Measurements from ENCODE around the gene ATIC.

The ATIC gene

DNA sequence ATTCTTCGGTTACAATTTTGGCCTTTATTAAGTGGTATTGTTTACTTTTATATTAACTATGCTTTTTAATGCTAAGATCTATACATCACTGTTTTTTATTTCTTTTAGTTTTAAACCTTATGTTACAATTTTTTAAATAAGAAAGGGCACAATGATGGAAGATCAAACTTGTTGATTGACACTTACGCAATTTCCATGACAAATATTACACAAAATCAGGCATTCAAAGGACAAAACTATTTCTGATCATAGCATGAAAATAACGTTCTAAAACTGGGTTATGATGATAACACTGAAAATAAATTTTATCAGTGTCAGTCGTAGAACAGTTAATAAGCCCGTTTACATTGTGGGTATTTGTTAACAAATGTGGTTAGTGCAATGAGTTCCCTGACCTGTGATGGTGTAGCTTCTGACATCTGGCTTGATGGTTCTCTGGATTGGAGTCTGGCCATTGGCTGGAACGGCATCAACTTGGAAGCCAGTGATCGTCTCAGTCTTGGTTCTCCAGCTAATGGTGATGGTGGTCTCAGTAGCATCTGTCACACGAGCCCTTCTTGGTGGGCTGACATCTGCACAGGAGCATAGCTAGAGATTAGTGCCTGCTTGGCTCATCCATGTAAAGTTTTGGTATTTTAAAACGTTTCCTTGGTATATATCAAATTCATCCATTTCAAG, 64.4 kb downstream of the ATIC start:
- DNase-seq (ENCODE audit: low read depth), result no peak

DNA sequence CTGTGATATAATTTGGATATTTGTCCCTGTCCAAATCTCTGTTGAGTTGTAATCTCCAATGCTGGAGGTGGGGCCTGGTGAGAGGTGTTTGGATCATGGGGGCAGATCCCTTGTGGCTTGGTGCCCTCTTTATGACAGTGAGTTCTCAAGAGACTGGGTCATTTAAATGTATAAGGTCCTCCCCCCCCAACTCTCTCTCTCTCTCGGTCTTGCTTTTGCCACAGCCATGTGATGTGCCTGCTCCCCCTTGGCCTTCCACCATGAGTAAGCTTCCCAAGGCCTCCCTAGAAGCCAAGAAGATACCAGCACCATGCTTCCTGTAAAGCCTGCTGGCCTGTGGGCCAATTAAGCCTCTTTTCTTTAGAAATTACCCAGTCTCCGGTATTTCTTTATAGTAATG, 65.4 kb downstream of the ATIC start:
- no peak for DNase-seq (ENCODE audit: low read depth)

- DNase-seq (ENCODE audit: low read depth), result no peak
Measured at GRCh38 chr2:215378045-215378444, 66.2 kb downstream of the ATIC start.

DNA sequence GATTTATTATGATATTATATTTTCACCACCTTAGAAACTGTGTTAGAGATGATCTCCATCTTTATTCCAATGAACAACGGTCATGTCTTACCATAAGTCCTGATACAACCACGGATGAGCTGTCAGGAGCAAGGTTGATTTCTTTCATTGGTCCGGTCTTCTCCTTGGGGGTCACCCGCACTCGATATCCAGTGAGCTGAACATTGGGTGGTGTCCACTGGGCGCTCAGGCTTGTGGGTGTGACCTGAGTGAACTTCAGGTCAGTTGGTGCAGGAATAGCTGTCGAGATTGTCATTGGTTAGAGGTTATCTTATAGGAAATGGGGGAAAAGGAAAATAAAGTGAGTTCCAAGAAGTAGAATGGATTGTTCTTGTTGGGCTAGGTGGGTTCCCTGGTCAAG, 67.2 kb downstream of the ATIC start:
- DNase-seq (ENCODE audit: low read depth), result no peak

- DNase-seq (ENCODE audit: low read depth), result no peak
Measured at GRCh38 chr2:215379948-215380347, 68.1 kb downstream of the ATIC start.

- no peak for DNase-seq (ENCODE audit: low read depth)
Measured at GRCh38 chr2:215380699-215381098, 68.8 kb downstream of the ATIC start.

- DNase-seq (ENCODE audit: low read depth), result no peak
Measured at GRCh38 chr2:215382011-215382410, 70.2 kb downstream of the ATIC start.

DNA sequence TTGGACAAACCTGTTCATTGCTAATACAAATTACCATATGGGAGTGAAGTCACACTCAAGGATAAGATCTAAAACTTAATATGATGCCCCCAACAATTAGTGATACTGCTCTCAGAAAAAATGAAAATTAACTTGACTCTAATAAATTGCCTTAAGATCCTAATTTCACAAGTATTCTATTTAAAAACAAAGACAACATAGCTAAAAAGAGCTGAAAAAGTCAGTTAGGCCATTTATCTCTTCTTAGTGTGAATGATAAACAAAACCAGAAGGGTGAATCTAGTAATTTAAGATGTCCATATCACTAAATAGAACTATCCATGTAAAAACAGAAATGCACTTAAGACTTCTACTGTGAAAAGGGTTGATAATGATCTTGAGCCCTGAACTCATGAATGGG, 70.6 kb downstream of the ATIC start:
- no peak for DNase-seq (ENCODE audit: low read depth)

DNA sequence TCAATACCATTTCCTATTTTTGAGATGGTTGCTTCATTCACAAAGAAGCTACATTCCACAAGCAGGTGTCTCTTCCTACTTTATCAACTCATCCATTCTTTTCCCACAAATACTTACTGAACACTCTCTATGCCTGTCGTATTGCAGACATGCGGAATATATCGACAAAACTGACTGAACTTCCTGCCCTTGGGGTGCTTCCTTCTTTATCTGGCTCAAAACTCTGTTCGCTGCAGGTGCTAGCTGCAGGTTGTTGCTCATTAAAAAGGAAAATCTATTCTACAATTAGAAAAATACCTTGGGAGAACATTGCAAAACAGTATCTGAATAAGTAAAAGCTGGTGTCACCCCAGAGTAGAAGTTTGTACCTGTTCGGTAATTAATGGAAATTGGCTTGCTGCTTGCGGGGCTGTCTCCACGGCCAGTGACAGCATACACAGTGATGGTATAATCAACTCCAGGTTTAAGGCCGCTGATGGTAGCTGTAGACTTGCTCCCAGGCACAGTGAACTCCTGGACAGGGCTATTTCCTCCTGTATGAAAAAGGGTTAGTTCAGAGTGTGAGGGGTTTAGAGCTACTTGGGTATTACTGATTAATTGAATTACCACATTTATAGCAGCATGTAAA, 71.9 kb downstream of the ATIC start:
- no peak for DNase-seq (ENCODE audit: low read depth)

DNA sequence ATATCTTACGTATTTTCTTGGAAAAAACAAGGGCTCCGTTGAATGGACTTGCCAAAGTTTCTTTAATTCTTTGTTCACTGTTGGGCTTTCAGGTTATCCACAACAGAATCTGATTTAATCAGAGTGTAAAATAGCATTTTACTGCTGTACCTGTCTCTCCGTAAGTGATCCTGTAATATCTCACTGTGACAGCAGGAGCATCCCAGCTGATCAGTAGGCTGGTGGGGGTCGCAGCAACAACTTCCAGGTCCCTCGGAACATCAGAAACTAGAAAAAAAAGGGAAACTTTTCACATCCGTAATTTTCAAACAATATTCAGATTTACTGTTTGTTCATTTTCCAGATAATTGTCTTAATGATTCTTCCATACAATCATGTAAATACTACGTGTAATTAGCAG, 72.9 kb downstream of the ATIC start:
- no peak for DNase-seq (ENCODE audit: low read depth)

- no peak for DNase-seq (ENCODE audit: low read depth)
Measured at GRCh38 chr2:215386566-215386965, 74.7 kb downstream of the ATIC start.

GRCh38 chr2:215388002-215388728, 76.3 kb downstream of the ATIC start:
- DNase-seq (ENCODE audit: low read depth), result no peak

GRCh38 chr2:215390550-215390913, 78.7 kb downstream of the ATIC start:
- DNase-seq (ENCODE audit: low read depth), result no peak

DNA sequence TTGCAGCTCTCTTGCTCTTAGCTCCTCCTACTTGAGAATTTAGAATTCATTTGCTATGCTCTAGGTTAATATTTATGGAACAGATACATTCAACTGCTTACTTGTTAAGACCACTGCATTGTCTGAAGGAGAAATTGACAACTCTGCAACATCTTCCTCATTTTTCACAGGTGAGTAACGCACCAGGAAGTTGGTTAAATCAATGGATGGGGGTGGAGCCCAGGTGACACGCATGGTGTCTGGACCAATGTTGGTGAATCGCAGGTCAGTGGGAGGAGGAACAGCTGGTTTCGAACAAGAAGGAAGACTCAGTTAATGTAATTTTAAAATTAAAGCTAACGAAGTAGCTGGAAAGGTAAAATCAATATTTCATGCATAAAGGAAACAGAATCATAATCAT, 79.7 kb downstream of the ATIC start:
- DNase-seq (ENCODE audit: low read depth), result no peak

DNA sequence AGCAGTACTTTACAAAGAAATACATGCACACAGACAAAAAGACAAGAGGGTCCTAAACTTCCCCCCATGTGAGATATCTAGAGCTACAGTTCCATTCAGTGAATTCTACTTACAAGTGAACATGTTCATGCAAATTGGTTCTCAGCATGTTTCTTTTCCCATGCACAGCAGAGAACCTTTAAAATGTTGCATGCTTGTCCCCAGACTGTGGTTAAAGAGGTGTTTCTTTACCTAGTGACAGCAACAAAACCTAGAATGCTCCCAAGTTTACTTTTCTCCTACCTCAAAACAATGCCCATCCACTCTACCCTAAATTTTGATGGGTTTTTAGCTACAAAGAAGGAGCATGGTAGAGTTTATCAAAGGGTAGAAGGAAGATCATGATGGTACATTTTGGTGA, 80.3 kb downstream of the ATIC start:
- DNase-seq (ENCODE audit: low read depth), result no peak

GRCh38 chr2:215392687-215393270, 80.9 kb downstream of the ATIC start:
- DNase-seq (ENCODE audit: low read depth), result no peak

- DNase-seq (ENCODE audit: low read depth), result no peak
Measured at GRCh38 chr2:215394102-215394805, 82.4 kb downstream of the ATIC start.

DNA sequence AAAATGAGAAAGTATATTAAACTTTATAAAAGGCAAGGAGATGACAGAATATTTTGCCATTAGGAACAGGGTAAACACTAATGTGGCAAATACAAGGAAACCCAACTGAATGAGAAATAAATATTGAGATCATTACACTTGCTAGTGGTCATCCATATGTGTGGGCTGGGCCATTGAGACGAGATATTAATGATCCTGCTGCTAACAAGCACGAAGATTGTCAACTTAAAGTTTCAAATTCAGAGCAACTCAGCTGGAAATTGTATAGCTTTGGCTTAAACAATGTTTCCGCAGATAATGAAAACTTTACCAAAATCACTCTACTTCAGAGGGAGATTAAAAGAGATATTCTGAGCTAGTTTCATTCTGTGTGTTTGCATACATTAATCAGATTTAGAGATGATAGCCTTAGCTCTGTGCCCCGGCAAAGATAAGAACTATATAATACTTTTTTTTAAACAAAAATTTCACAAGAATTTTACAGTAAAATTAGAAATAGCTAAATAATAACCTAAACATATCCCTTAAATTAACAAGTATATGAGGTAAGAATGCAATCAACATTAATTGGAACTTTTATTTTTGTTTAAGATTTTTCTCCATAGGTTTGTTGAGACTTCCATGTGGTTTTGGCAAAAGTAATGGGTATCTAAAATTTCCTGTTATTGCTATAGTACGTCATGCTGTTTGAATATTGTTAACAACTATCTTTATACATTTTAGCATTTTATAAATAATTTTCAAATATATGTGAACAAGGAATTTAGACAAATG, 84.0 kb downstream of the ATIC start:
- no peak for DNase-seq (ENCODE audit: low read depth)

- DNase-seq (ENCODE audit: low read depth), result no peak
Measured at GRCh38 chr2:215396595-215397313, 84.9 kb downstream of the ATIC start.

DNA sequence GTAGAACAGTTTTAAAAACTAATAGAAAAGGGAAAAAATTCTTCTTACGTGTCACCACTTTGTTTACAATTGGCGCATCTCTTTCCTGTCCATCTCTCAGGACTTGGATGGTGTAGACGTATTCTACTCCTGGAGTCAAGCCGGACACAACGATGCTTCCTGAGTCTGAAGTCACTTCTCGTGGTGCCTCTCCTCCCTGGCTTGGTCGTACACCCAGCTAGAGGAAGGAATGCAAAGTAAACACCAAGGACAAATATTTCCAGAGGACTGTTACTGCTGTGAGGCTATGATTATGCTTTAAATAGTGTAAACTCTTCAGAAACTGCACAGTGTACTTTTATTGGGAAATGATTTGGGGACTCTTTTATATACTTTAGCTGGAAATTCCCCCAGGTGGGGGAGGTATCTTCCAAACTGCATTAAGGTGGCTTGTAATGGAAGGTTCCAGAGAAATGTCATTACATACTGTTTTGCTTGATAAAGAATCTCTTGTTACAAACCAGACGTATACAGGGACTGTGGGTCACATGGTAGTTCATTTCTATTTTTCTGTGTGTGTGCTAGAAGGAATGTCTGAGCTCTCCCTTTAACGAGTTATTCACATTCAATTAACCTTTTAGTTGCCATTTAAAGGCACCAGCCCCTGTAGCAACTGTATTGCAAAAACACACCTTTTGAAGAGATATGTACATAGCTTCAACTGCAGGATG, 85.9 kb downstream of the ATIC start:
- DNase-seq (ENCODE audit: low read depth), result no peak
